Fibroblast of skin of scalp (primary cell): ENCODE results near the gene LRRC27.

Experiments
- DNase-seq: peaks from one replicate; pipeline ENCODE4 v3.0.0-alpha.2; 2013

The LRRC27 gene

GRCh38 chr10:132404169-132404880, 72.3 kb downstream of the LRRC27 start:
- no peak for DNase-seq

- DNase-seq = no peak
Measured at GRCh38 chr10:132404911-132405462, 73.0 kb downstream of the LRRC27 start.

GRCh38 chr10:132405463-132405991, 73.5 kb downstream of the LRRC27 start:
- DNase-seq = no peak

- DNase-seq = no peak
Measured at GRCh38 chr10:132406181-132406580, 74.2 kb downstream of the LRRC27 start.

- no peak for DNase-seq
Measured at GRCh38 chr10:132406750-132407149, 74.8 kb downstream of the LRRC27 start.

GRCh38 chr10:132407243-132407746, 75.3 kb downstream of the LRRC27 start:
- no peak for DNase-seq

- peak; percentile 47 for DNase-seq
Measured at GRCh38 chr10:132407846-132408278, 75.9 kb downstream of the LRRC27 start.

- DNase-seq = no peak
Measured at GRCh38 chr10:132408367-132408781, 76.4 kb downstream of the LRRC27 start.

- no peak for DNase-seq
Measured at GRCh38 chr10:132408823-132409666, 77.1 kb downstream of the LRRC27 start.

- no peak for DNase-seq
Measured at GRCh38 chr10:132409667-132410028, 77.7 kb downstream of the LRRC27 start.

- DNase-seq = no peak
Measured at GRCh38 chr10:132410056-132410778, 78.2 kb downstream of the LRRC27 start.

- DNase-seq = no peak
Measured at GRCh38 chr10:132410779-132411532, 79.0 kb downstream of the LRRC27 start.

GRCh38 chr10:132411561-132412253, 79.7 kb downstream of the LRRC27 start:
- no peak for DNase-seq

- no peak for DNase-seq
Measured at GRCh38 chr10:132412316-132413192, 80.6 kb downstream of the LRRC27 start.

- no peak for DNase-seq
Measured at GRCh38 chr10:132413226-132414205, 81.5 kb downstream of the LRRC27 start.

GRCh38 chr10:132414402-132415016, 82.5 kb downstream of the LRRC27 start:
- peak; percentile 41 for DNase-seq

- DNase-seq = no peak
Measured at GRCh38 chr10:132415255-132415654, 83.3 kb downstream of the LRRC27 start.

GRCh38 chr10:132415956-132416355, 84.0 kb downstream of the LRRC27 start:
- DNase-seq = no peak
